IPS DF 4.7 (cell line): ENCODE results near the gene SH3GL2.

ENCODE experiments used
- DNase-seq: peaks from one replicate; pipeline ENCODE4 v3.0.0-alpha.2; 2013; ENCODE audit warnings: low spot score; ENCODE audit errors: extremely low read depth

SH3GL2 gene

DNA sequence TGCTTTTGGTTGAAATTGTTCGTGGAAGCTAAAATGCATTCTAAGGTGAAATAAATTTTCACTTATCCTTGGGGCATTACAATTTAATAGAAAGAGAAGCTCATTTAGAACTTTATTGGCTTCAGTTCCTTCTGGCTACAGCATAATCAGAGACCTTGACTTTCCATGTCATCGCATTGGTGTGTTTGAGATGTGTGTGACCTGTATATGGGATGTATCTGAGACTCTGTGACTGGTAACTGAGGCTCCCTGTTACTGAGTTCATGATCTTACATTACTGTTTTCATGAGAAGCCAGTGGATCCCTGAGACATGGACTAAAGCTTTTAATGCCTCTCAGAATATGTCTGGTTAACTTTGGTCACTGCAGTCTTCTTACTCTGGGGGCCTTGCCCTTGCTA lies 32.5 kb downstream of the SH3GL2 start:
- no peak for DNase-seq

DNA sequence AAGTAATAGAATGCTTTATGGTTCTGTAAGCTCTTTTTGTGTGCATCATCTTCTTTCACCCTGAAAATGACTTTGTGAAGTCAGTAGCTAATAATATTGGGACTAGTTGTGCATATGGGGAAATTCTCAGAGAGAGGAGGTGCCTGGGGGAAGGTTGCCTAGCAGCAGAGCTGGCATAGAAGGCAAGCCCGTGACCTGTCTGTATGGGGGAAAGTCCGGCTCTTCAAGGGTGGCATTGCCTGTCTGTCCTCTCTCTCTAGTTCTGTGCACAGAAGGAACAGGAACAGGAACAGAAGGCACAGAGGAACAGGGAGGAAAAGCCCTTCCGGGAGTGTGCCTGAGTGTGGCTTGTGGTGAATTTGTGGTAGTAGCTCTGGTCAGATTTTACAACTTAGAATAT lies 33.1 kb downstream of the SH3GL2 start:
- DNase-seq = no peak

DNA sequence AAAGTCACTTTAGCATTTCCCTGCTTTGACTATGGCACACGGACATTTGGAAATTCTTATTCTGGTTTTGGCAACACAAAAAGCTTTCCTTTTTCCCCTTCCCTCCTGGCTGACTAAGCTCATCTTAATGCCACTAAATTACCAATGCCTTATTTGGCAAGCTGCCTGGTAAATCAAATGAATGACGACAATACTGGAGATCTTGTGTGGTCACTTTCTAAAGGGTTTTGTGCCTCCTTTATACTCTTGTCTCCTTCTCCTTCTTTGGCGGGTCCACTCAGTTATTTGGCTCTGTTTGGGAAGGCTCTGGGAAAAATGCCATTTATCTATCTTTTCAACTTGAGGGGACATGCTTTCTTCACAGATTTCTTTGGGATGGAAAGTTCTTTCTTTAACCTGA lies 34.9 kb downstream of the SH3GL2 start:
- DNase-seq = no peak

DNA sequence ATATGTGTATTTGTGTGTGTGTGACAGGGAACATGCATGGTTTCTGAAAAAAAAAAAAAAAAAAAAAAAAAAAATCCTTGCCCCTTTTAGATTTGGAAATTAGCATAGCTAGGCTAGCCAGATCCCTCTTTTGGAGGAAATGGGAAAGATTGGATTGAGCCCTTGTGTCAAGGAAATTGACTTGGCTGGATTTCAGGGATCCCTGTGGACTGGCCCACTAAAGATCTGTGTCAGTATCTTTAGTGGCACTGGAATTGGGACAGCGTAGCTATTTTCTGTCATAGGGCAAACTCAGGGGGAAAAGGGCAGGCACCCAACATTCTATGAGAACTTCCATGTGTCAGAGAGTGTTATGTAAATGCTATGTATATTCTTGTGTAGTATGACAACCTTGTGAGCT lies 35.4 kb downstream of the SH3GL2 start:
- no peak for DNase-seq

DNA sequence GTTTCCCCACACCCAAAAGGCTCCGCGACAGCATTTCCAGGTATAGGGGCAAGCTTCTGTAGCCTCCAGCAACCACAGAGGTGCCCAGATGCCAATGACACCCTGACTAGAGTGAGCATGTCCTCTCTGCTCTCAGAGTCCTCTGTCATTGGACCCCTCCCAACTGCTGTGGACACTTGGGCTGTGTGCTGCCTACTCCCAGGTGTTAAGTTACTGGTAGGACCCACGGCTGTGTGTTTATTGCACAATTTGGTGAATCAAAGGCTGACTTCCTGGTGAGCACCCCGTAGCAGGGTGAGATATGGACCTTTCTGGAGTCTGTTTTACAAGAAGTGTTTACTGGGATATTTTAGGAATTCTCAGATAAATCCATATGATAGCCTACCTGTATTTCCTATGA lies 36.0 kb downstream of the SH3GL2 start:
- DNase-seq = no peak

DNA sequence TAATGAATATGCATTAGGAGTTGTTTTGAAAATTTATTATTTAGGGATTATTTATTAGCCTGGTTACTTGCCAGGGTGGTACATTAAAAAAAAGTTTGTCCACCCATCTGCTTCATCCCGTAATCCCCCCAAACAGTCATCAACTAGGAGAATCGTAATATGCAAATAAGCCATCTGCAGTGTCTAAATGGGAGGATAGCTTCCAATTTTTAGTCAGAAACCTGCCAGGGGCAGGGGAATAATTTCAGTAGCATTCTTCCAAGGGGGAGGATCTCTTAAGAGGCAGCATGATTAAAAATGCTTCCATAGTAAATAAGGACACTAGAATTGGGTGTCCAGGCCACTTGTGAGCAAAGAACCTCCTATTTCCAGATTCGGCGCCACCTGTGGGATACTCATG lies 43.3 kb downstream of the SH3GL2 start:
- DNase-seq = no peak

DNA sequence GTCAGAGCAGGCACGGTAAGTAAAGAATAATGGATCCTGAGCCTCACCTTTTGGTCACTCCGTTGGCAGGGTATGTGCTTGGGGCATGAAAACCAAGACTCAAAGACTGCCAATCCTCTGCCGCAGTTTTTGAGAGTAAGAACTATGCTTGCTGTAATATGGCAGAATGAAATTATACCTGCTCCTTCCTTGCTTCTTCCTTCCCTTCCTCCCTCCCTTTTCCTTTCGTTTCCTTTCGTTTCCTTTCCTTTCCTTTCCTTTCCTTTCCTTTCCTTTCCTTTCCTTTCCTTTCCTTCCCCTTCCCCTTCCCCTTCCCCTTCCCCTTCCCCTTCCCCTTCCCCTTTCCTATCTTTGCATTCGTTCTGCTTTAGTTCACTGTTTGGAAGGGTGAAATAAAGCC lies 43.9 kb downstream of the SH3GL2 start:
- DNase-seq = no peak

DNA sequence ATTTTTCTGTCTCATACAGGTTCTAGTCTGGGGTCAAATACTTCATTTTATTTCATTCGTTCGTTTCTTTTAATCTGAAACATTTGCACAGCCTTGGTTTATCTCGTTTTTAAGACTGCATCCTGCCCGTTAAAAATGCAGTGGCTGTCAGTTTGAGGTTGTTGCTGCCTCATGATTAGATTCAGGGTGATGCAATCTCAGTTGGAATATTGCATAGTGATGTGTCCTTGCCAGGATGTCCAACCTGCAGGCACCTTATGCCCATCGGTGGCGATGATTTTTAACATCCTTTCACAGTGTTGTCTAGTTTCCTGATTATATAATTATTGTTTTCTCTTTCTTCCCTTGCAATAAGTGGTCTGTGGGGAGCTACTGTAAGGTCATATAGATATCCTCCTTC lies 45.1 kb downstream of the SH3GL2 start:
- DNase-seq = no peak

DNA sequence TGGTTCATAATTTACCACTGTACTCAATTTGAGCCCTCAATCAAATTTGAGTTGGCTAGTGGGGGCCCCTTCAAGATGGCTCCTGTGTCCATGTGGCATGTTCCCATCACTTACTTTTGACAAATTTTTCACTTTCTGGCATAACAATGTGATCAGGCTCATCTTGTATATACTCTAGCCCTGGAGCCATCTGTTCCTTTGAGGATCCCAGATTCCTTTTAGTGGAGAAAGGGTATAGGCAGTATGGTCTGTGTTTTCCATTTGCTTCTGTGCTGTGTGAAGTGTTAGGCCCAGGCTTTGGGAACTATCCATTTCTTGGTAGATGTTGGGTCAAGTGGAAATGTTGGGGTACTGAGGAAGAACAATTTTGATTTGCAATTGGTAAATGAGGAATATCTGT lies 45.7 kb downstream of the SH3GL2 start:
- no peak for DNase-seq

DNA sequence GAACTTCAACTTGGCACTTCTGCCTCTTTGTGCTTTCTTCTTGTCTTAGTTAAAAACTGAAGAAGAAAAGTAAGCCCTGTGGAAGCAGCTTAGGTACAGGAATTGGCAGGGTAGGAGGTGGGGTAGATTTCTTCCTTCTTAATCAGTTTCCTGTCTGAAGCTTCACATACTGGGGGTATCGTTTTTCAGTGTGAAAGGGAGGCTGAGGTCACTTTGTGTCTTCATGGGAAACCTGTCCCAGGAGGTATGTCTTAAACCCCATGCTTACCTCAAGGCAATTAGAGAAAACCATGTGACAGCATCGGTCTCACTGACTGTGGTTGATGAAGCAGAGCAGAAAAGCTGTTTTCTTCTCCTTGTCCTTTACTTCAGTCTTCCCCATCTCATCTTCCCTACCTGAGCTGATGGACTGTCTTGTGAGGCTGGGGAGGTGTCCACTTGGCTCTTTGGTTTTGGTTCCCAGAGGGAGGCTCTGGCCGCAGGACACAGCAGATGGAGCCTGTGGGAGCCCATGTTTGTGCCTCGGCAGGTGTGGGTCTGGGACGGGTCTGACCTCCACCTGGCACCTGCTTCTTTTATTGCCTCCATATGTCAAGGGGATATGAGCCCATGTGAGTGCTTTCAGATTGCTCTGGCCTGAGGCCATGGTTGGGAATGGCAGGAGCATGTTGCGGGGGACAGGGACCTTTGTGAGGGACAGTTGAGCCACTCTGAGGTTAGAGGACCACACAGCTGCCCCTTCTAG lies 47.0 kb downstream of the SH3GL2 start:
- no peak for DNase-seq

DNA sequence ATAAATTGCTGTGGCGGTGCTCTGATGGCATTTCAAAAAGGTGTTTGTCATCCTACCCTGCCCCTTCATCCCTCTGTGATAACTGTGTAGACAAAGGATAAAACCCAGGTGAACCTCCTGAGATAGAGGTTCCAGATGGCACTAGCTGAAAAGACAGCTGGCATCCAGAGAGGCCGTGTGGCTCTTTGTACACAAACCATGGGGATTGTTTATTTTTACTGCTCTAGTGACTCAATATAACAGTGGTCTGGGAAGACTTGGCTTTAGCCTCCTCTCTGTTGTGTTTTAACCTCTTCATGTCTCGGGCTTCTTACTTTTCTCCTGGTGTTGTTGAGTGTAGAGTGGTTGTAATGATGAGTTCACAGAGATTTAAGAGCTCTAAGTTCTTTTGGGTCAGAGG lies 48.8 kb downstream of the SH3GL2 start:
- DNase-seq = no peak

DNA sequence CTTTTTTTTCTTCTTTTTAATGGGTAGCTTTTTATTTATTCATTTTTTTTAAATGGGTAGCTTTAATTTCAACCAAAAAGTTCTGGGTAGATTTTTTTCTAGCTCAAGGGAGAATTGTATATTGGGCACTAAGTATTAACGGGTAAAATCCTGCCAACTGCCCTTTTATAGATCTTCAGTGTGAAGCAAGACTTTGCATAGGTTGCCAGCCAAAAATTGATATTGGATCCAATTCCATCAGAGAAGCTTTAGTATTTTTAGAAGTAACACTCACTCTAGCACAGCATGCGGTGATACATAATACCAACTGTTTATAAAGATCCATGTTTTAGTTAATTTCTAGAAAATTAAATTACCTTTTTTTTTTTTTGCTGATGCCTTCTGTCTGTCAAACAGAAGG lies 49.8 kb downstream of the SH3GL2 start:
- no peak for DNase-seq

DNA sequence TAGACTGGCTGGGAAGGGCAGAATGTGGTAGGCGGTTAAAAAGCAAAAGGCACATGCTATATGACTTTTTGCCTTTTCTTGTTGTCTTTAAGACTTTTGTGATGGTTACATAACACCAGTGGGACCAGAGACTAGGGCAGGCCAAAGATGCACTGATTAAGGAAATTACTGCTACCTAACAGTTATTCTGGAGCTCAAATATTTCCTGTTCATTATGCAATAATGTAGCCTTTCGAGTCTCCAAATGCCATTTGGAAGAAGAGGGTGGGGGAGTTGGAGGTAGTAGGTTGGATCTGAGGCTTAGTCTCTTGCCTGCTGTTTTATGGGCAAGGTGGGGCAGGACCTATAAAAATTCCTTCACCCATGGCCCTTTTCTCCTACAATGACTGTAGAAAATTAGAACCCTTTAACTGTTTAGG lies 51.7 kb downstream of the SH3GL2 start:
- DNase-seq = no peak

DNA sequence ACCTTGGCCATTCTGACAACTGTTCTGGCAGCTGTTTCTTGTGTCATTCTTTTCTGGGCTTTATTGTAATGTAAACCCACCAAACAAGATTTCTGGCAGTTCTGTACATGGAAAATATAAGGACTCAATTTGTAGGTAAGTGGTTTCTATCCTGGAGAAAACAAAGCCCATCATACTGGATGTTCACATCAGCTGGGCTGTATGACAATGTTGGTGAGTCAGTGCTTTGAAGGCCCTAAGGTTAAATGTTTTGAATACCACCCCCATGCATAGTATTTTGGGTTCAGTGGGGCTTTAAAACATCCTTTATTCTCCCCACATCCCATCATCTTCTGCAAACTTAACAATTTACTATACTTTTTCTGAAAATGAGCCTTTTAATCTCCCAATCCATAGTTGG lies 52.5 kb downstream of the SH3GL2 start:
- DNase-seq = no peak

DNA sequence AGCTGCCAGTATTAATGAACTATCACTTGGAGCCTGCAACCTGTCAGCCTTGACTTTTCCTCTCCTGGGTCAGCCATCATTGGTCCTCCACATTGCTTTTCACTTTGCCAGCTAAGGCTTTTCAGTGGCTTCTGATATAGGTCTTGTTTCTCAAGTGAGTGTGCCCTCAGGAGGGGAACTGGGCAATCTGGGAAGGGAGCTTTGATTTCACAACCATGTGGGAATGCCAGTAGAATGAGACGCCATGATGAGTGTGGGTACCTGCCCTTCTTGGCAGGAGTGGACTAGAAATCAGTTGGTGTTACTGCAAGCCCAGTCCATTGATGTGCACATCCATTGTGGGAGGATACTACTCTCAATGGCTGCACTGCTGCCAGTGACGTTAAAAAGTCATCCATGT lies 54.1 kb downstream of the SH3GL2 start:
- DNase-seq = no peak

DNA sequence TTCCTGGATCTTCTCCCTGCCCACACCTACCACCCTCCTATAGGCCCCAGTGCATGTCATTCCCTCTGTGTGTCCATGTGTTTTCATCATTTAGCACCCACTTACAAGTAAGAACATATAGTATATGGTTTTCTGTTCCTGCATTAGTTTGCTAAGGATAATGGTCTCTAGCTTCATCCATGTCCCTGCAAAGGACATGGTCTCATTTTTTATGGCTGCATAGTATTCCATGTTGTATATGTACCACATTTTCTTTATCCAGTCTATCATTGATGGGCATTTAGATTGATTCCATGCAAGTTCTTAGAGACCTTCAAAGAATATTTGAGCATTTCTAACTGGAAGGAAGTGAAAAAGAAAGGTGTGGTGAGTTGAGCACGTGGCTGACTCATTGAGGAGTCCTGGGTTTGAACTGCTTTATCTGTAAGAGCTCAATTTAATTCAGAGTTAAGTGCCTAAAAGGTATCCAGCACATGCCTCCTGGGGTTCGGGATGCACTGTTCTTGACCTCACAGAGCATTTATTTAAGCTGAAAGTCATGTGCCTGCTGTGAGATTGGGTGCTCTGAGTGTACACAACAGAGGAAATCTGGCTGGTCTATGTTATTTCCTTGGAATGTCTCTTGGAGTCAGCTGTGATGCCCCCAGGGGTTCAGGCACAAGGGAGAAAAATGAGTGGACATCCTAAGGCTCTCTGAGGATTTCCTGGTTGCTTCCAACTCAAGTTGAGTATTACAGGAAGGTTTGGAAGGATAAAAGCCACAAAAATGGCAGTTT lies 56.4 kb downstream of the SH3GL2 start:
- no peak for DNase-seq

DNA sequence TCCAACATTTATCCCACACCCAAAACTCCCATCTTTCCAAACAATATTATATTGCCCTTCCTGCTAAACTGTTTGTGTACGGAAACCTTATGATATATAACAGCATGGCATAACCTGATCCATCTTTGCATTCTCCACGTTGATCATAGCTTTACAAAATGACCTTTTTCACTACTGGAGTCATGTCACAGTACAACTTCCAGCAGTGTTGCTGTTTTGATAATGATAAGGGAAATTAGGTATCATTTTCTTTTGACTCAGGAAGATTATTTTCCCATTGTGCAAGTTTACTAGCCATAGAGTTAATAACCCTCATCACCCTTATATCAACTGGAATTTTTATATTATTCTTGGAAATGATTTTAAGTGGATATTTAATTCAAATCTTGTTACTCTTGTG lies 57.5 kb downstream of the SH3GL2 start:
- no peak for DNase-seq

DNA sequence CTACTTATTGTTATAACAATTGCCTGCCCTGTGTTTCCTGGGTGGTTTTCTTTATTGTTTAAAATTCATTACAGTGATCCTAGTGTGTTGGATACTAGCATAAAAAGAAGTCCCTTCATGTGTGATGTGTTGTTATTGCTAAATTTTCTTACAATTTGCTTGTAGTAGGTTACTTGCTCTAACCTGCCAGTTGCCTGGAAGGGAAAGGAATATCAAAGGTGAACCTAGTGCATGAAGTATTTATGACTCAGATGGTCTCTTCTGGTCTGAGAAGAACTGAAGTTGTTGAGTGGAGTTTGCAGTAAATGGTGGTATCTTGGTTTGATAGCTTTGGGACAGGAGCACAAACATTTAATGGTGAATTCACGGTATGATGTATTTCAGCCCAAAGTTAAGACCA lies 58.0 kb downstream of the SH3GL2 start:
- no peak for DNase-seq

DNA sequence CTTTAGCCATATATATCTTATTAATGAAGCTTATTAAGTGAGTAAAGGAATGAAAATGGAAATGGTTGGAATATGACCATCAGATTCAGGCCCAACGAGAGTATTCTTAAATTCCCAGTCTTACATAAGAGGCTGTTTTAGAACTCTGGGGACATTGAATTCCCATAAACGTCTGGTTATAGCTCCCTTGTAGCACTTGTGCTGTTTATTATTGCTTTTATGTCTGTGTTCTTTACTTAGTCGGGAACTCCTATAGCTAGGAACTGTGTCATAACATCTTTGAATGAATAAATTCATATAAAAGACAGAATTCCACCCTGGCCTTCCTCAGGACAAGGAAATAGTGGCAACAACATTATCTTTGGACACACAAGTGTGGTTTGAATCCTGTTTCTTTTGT lies 58.4 kb downstream of the SH3GL2 start:
- DNase-seq = no peak

DNA sequence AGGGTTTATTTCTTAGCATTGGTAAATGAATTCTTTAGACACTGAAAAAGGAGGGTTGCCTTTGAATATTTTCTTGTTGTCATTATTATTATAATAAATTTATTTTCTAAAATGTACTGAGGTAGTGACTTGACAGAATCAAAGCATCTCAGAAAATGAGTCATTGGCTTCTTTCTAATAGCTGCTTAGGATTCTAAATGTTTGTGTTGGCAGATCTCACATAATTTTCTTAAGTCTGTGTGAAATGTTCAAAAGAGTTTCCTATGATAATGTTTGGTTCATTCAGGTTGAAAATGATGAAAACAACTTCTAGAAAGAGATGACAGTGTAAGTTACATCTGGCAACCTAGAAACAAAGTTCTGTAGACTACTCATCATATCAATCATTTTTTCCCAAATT lies 69.7 kb downstream of the SH3GL2 start:
- no peak for DNase-seq

DNA sequence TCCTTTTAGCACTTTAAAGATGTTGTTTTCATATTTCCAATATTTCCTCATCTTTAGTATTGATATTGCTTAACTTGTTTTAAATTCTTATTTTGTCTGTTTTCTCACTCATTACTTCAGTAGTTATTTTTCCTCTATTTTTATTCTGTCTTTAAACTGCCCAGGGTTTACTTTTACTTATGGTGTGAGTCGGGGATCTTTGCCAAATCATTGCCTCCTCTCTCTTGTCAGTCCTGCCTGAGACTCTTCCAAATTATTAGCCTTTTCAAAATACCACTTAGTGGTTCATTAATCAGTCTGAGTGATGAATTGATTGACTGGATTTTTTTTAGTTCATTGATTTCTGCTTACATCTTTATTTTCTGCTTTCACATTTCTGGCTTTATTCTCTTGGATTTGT lies 72.9 kb downstream of the SH3GL2 start:
- DNase-seq = no peak

DNA sequence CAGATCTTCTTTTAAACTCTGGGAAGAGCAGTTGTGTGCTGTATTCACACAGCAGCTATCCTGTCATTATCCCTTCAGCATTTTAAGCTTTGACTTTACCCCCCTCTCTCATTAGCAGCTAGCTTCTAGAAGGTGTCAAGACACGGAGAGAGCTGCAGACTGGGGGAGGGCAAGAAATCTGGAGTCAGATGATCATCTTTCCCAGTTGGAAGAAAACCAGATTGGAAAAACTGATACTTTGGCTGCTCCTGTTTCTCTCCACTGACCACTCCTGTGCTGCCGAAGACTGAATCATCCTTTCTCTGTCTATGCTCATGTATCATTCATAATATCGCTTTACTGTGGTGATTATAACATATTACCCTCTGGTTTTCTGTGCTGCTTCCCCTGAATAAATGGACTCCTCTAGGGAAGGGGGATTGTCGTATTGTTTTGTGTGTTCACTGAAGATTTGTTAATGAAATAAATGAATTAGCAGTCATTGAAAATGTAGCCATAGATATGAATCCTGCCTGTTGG lies 75.1 kb downstream of the SH3GL2 start:
- no peak for DNase-seq

DNA sequence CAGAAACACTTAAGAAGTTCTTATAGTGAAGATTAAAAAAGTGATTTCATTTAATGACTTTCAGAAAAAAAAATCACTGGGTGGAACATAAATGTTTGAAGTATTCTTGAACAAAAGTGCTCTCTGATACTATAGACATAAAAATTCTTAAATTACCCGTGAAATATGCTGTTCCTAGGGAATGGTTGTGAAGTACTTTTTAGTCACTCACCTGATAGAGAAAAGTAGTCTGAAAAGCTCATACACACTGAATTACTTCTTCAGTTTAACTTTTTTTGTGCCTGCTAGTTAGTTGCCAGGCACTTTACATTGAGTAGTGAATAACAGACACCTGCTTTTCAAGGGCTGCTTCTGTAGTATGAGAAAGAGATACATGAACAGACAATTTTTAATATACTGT lies 78.0 kb downstream of the SH3GL2 start:
- no peak for DNase-seq
